ENCODE data around the gene DAPK2. TPM values are rescaled to one million over a fixed set of nuclear protein-coding genes. Genes with fewer than 3 reads are reported as not detected.

The DAPK2 gene
- total RNA-seq, 1 donor from 2014 or later: 39.0 TPM

DNA sequence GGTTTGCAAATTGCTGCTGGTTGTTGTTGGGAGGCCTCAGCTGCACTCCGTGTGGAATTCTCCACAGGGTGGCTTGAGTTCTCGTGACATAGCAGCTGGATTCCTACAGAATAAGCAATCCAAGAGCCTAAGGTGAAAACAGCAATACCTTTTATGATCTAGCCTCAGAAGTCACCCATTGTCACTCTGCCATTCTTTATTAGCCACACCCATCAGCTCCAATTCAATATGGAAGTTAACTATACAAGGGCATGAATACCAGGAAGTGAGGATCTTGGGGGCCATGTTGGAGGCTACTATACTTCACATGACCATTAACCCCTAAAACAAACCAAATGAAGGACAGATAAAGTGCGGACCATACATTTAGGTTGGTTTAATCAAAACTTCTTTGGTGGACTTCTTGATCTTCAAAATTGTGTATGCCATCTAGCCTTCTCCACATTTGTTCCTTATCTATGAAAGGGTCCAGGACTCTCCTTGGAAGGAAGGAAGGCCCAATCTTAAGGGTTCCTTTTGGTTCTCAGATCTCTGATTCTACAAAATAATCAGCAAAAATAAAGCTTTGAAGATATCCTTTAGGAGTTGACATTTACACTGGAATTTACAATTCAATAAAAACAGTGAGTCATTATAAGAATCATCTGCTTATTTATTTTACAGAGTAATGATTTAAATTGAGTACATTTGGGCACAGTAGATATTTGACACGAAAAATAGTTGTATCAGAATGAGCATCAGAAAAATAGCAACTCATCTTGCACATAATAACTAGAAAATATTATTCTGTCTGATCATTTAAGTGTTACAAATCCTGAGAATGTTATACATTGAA lies 25.9 kb upstream of the DAPK2 start:
- no peak overlapping the region for H3K4me3 ChIP-seq
- peaks cover 39% of the 10 kb centered on the region for H3K36me3 ChIP-seq
- DNase-seq: no peak
- intact Hi-C loops (cut with micrococcal nuclease): no loop called here
- H3K4me1 ChIP-seq: peaks cover 37% of the 10 kb centered on the region
- H3K27ac ChIP-seq (replicated peaks): peak overlapping the region; percentile 72
- H3K9me3 ChIP-seq (replicated peaks): no peaks in the 10 kb centered on the region
- TF ChIP-seq, protein P1, sequence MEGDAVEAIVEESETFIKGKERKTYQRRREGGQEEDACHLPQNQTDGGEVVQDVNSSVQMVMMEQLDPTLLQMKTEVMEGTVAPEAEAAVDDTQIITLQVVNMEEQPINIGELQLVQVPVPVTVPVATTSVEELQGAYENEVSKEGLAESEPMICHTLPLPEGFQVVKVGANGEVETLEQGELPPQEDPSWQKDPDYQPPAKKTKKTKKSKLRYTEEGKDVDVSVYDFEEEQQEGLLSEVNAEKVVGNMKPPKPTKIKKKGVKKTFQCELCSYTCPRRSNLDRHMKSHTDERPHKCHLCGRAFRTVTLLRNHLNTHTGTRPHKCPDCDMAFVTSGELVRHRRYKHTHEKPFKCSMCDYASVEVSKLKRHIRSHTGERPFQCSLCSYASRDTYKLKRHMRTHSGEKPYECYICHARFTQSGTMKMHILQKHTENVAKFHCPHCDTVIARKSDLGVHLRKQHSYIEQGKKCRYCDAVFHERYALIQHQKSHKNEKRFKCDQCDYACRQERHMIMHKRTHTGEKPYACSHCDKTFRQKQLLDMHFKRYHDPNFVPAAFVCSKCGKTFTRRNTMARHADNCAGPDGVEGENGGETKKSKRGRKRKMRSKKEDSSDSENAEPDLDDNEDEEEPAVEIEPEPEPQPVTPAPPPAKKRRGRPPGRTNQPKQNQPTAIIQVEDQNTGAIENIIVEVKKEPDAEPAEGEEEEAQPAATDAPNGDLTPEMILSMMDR (IDR thresholded peaks at IDR 0.05; ENCODE audit: borderline replicate concordance): no peak
- no peaks in the 10 kb centered on the region for H3K27me3 ChIP-seq (ENCODE audit: low read depth)

DNA sequence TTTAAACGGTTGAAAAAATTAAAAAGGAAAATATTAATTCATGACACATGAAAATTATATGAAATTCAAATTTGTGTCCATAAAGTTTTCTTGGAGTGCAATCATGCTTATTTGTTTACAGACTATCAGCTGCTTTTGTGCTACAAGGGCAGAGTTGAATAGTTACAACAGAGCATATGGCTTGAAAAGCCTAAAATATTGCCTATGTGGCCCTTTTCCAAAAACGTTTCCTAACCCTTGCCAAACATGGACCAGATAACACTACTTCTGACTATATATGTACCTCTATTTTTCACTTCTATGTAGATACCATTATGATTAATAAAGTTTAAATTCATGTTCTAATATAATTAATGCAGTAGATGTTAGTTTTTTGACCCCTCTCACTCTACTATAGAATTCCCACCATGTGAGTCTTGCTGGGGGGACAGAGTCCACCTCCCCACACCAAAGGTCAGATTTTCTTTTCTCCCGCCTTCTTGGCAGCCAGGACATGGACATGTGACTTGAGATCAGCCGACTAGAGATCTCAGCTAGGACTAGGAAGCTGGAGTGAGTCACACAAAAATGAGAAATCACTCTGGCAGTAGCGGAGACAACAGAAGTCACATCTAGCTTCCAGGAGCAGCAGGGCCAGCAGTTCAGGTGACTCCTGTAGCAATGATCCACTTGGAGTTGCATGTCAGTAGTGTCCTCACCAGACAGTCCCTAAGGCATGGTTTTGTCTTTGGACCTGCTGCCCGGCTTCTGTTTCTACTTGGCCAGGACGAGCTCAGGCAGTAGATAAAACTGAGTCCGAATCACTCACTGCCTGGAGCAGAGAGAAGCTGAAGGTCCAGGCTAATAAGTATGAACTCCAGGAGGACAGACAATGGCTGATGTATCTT lies 24.9 kb upstream of the DAPK2 start:
- H3K9me3 ChIP-seq (replicated peaks): no peaks in the 10 kb centered on the region
- no peak for DNase-seq
- intact Hi-C loops (cut with micrococcal nuclease): no loop called here
- TF ChIP-seq, protein P1 (IDR thresholded peaks at IDR 0.05; ENCODE audit: borderline replicate concordance): no peak
- no peaks in the 10 kb centered on the region for H3K27me3 ChIP-seq (ENCODE audit: low read depth)
- H3K4me3 ChIP-seq: no peak overlapping the region
- H3K4me1 ChIP-seq: peaks cover 37% of the 10 kb centered on the region
- H3K36me3 ChIP-seq: peaks cover 39% of the 10 kb centered on the region
- H3K27ac ChIP-seq (replicated peaks): peak overlapping the region; percentile 72

DNA sequence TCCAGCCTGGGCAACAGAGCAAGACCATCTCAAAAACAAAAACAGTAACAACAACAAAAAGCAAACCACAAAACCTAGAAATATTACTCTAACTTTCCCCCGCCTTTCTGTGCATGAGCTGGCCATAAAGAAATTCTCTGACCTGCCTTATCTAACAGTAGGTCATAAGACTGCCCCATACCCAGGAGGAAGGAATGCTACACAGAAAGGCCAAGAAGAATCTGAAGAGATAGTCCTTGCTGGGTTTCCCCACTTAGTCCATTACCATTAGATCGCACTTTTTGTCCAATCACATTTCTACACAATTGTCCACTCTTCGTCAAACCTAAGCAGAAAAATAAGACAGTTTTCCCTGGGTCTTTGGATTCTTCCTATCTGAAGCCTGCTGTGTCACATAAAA lies 23.8 kb upstream of the DAPK2 start:
- H3K4me1 ChIP-seq: peaks cover 37% of the 10 kb centered on the region
- intact Hi-C loops (cut with micrococcal nuclease): no loop called here

DNA sequence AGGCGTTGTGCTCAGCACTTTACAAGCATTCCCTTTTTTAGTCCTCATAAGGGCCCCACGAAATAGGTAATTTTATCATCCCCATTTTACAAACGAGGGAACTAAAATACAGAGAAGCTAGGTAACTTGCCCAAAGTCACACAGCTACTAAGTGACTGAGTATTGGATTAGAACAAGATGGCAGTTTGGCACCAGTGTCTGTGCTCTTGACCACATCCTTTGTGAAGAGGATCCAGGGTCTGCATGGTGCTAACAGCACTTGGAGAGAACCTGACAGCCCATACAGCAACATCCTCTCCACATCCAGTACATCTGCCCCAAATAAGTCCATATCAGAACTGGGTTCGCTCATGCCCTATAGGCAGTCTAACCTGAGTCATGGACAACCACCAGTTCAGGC lies 21.8 kb upstream of the DAPK2 start:
- H3K9me3 ChIP-seq (replicated peaks): no peaks in the 10 kb centered on the region
- no peak overlapping the region for H3K4me3 ChIP-seq
- no peak for DNase-seq
- TF ChIP-seq, protein P1 (IDR thresholded peaks at IDR 0.05; ENCODE audit: borderline replicate concordance): no peak
- H3K36me3 ChIP-seq: peaks cover 18% of the 10 kb centered on the region
- no peaks in the 10 kb centered on the region for H3K27me3 ChIP-seq (ENCODE audit: low read depth)
- peaks cover 37% of the 10 kb centered on the region for H3K4me1 ChIP-seq
- intact Hi-C loops (cut with micrococcal nuclease): loop anchor here (5.0 kb wide), 1 partner anchor 316 kb away; no protein-coding TSS in a partner anchor
- no peak overlapping the region for H3K27ac ChIP-seq (replicated peaks)

More for the DNA sequence above, 23.8 kb upstream of the DAPK2 start:
- Histone ChIP-seq H3K4me3 (no peak overlapping the region), H3K36me3 (peaks cover 32% of the 10 kb centered on the region), H3K9me3 (replicated peaks) (no peaks in the 10 kb centered on the region), H3K27me3 (ENCODE audit: low read depth) (no peaks in the 10 kb centered on the region), H3K27ac (replicated peaks) (peak overlapping the region; percentile 72)
- DNase-seq: no peak
- TF ChIP-seq, protein P1 (IDR thresholded peaks at IDR 0.05; ENCODE audit: borderline replicate concordance): no peak

DNA sequence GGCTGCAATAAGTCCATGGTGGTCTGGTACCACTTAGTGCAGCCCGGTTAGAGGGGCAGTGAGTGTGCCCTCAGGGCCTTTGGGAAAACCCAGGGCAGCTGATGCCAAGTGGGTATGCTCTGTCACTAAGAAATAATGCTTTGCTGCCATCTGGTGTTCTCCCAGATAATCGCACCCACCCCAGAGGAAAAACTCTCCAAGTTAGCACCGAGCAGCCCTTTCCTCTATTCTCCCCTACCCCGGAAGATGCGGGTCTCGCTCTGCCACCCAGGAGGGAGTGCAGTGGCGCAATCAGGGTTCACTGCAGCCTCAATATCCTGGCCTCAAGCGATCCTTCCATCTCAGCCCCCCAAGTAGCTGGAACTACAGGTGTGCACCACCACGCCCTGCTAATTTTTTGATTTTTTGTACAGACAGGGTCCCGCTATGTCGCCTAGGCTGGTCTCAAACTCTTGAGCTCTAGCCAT lies 21.3 kb upstream of the DAPK2 start:
- H3K36me3 ChIP-seq: peaks cover 13% of the 10 kb centered on the region
- no peaks in the 10 kb centered on the region for H3K27me3 ChIP-seq (ENCODE audit: low read depth)
- intact Hi-C loops (cut with micrococcal nuclease): loop anchor here (5.0 kb wide), 1 partner anchor 315 kb away; no protein-coding TSS in a partner anchor
- H3K4me3 ChIP-seq: no peak overlapping the region
- TF ChIP-seq, protein P1 (IDR thresholded peaks at IDR 0.05; ENCODE audit: borderline replicate concordance): peak; percentile 91
- peaks cover 37% of the 10 kb centered on the region for H3K4me1 ChIP-seq
- DNase-seq: peak; percentile 25
- H3K27ac ChIP-seq (replicated peaks): no peak overlapping the region
- no peaks in the 10 kb centered on the region for H3K9me3 ChIP-seq (replicated peaks)
